Coronary artery (tissue), 2 donors: ENCODE data around the gene DRD3.
A peak's percentile ranks its signal among the peaks of the same experiment; 100 is the strongest.

Experiments
- DNase-seq: peaks from one replicate; pipeline ENCODE4 v3.0.0-alpha.2; 2017; ENCODE audit warnings: low spot score
- H3K27ac ChIP-seq, 2 donors: fragments of 200-600 bp; sonication (generic); one replicate each; pipeline ENCODE4 v1.5.1; 2016 to 2019
- H3K4me3 ChIP-seq: fragments of 200-600 bp; sonication (generic); 2 replicates; pipeline ENCODE4 v1.5.1; 2016; ENCODE audit warnings: mild to moderate bottlenecking, moderate library complexity
- TF ChIP-seq, protein P1 (sequence below): fragments of 200-600 bp; sonication (generic); IDR thresholded peaks from one replicate; pipeline ENCODE4 v1.5.1; 2019; ENCODE audit warnings: antibody characterized with exemption

Gene DRD3

DNA sequence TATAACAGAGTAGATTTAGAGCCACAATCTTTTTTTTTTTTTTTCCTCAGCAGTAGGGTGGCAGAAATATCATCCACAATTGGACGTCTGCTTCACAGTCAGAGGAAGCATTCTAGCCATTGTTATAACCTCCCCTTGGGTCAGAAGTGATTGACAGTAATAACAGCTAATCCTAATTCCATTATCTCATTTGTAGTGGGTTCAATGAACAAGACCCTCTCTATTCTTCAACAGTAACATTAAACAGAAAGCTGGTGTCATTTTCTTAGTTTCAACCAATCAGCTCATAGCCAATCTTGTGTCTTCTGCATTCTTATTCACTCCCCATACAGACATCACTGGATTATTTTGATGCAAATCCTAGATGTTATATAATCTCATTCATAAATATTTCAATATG, 77.8 kb downstream of the DRD3 start:
- no peak for DNase-seq
- no peak overlapping the region for H3K4me3 ChIP-seq
- TF ChIP-seq, protein P1, sequence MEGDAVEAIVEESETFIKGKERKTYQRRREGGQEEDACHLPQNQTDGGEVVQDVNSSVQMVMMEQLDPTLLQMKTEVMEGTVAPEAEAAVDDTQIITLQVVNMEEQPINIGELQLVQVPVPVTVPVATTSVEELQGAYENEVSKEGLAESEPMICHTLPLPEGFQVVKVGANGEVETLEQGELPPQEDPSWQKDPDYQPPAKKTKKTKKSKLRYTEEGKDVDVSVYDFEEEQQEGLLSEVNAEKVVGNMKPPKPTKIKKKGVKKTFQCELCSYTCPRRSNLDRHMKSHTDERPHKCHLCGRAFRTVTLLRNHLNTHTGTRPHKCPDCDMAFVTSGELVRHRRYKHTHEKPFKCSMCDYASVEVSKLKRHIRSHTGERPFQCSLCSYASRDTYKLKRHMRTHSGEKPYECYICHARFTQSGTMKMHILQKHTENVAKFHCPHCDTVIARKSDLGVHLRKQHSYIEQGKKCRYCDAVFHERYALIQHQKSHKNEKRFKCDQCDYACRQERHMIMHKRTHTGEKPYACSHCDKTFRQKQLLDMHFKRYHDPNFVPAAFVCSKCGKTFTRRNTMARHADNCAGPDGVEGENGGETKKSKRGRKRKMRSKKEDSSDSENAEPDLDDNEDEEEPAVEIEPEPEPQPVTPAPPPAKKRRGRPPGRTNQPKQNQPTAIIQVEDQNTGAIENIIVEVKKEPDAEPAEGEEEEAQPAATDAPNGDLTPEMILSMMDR: no peak

DNA sequence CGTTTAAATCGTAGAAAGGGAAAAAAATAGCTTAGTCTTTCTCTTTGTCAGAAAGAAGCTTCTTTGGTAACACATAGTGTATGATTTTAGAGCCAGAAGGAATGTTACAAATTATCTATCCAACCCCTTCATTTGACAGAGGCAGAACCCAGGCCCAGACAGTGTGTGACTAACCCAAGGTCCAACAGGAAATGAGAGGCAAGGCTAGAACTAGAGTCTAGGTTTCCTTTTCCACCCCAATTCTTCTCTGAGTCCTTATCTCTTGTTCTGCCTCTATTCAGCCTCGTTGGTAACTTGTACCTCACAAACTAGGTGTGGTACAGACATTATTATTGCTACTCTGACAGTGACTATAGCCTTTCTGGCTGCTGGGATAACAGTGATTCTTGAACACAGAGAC, 83.1 kb downstream of the DRD3 start:
- DNase-seq: no peak
- Histone ChIP-seq H3K27ac (no peak overlapping the region), H3K4me3 (no peak overlapping the region)
- TF ChIP-seq, protein P1: no peak

More for the DNA sequence above, 77.8 kb downstream of the DRD3 start:
- no peak overlapping the region for H3K27ac ChIP-seq

DNA sequence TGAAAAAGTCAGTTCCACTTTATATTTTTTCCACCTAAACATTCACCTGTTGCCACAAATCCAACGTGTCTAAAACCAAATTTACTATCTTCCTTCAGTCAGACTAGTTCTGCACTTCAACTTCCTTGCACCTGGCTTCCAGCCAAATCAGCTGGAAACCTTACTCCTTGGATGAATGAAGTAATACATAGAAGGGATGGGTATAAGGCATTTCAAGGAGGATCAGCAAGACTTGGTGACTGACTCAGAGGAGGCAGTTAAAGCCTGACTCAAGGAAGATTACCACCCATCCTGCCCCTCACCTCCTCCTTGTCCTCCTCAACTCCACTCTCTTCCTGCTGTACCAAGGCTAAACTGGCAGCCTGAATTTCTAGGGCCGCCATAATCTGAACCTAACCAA, 85.3 kb downstream of the DRD3 start:
- no peak for DNase-seq
- TF ChIP-seq, protein P1: no peak
- no peak overlapping the region for H3K27ac ChIP-seq

DNA sequence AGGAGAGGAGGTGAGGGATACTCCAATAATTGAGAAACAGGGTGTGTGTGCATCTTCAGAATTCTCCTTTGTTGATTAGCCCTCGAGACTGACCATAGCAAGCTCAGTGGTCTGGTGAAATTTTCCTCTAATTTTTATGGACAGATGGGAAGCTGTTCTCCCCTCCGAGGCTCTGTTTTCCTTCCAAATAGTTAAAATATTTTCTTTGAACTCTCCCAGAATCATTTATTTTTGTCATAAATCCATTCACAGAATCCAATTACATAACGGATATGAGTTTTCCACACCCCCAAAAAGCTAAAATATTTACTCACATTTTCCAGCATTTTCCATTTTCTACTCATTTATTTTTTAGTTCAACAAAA, 85.9 kb downstream of the DRD3 start:
- TF ChIP-seq, protein P1: no peak
- no peak for DNase-seq
- Histone ChIP-seq H3K27ac (no peak overlapping the region), H3K4me3 (no peak overlapping the region)

More for the DNA sequence above, 85.3 kb downstream of the DRD3 start:
- H3K4me3 ChIP-seq: no peak overlapping the region

DNA sequence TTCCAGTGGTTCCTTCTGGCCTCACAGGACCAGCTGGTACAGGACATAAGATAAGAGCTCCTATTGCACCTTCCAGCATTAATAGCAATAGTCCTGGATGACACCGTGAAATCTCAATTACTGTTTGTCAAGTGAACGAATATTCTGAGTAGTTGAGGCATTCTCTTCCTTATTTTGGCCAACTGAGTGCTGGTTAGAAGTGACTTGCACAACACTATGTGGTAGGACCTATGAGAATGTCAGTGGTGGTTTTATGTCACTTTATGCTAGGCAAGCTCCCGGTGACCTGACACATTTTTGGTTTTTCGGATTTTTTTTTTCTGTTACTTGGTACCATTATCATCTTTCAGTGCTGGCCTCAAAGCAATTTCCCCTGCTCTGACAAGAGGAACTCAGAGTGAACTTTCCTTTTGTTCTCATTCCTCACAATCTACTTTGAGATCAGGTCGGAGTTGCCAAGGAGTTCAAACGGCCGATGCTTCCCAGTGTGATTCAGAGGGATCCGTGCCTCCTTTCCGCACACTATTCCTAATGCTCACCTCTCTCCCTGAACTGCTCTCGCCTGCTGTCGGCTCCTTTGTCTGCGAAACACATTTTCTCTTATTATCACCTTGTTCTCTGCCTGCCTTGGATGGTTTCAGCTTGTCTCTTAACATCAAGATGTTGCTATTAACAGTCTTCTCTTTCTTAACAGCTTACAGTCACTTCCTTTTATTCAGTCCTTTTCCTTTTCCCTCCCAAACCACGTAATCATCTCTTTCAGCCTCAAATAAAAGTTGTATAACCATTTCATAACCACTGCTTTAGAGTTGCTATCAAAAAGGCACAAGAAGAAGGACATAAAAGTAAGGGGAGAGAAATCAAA, 86.5 kb downstream of the DRD3 start:
- TF ChIP-seq, protein P1: no peak
- Histone ChIP-seq H3K27ac (peak overlapping the region in 1 of 2 donors; percentile 31), H3K4me3 (no peak overlapping the region)
- DNase-seq: no peak

DNA sequence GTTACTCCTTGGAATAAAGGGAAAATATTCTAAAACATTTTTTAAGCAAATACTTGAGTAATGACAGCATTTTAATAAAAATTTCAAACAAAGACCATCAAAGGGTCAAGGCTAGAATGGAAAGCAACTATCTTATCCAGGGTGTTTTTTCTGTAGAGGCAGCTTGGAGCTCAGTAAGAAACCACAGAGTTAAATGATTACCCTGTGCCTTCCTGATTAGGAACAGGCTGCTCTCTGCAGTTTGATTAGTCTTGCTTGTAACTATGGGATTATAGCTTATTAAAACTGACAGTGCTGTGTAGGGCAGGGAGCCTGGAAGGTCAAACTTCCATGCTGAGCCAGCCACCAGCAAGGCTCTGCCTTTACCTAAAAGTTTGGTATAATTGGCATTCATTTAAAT, 89.2 kb downstream of the DRD3 start:
- H3K4me3 ChIP-seq: no peak overlapping the region
- H3K27ac ChIP-seq: no peak overlapping the region
- TF ChIP-seq, protein P1: no peak
- no peak for DNase-seq

DNA sequence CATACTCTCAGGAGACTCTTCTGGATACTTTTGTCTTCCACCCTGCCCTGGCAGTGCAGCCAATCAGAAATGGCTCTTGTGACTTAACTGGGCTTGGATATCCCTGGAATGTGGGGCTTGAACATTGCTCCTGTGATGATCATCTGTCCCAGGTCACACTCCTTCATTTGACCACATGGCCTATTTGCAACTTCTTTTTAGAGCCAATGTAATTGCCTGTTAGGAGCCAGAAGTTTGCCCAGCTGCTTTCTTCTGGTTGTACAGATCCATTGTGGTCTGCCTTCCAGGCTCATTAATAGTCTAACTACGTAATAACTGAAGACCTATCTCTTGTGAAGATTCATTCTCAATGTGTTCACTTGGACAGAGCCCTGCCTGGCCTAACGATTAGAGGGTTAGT, 92.5 kb downstream of the DRD3 start:
- no peak overlapping the region for H3K27ac ChIP-seq
- TF ChIP-seq, protein P1: no peak
- H3K4me3 ChIP-seq: no peak overlapping the region
- no peak for DNase-seq
